ENCODE data around the gene YWHAG.
"Not testable (repeated sequence)": the region's sequence is repeated elsewhere in the genome, so short reads cannot be mapped to it uniquely, and the experiment has no call there.

Gene YWHAG

DNA sequence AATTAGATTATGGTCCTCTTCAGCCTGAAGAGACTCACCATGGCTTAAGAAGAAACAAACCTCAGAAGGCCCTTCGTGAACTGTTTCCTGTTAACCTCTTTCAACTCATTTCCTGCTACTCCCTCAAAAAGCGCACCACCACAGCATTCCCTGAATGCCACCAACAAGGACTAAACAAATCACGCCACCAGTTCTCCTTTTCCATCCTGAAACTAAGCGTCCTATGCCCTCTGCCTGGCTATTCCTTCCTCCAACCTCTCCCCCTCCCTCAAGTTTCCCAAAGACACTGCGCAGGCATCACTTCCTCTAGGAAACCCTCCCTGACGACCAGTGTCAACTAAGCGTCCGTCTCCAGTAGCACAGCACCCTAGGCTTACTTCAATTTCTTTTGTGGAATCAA lies 12.0 kb downstream of the YWHAG start:
- DNase-seq (ENCODE audit: low read depth): no peak

GRCh38 chr7:76346097-76346496 lies 12.7 kb downstream of the YWHAG start:
- DNase-seq (ENCODE audit: low read depth): no peak

GRCh38 chr7:76343931-76344321 lies 14.9 kb downstream of the YWHAG start:
- DNase-seq (ENCODE audit: low read depth): no peak

- no peak for DNase-seq (ENCODE audit: low read depth)
Observed at GRCh38 chr7:76343294-76343930, 15.4 kb downstream of the YWHAG start.

GRCh38 chr7:76342222-76342621 lies 16.6 kb downstream of the YWHAG start:
- DNase-seq (ENCODE audit: low read depth): no peak

DNA sequence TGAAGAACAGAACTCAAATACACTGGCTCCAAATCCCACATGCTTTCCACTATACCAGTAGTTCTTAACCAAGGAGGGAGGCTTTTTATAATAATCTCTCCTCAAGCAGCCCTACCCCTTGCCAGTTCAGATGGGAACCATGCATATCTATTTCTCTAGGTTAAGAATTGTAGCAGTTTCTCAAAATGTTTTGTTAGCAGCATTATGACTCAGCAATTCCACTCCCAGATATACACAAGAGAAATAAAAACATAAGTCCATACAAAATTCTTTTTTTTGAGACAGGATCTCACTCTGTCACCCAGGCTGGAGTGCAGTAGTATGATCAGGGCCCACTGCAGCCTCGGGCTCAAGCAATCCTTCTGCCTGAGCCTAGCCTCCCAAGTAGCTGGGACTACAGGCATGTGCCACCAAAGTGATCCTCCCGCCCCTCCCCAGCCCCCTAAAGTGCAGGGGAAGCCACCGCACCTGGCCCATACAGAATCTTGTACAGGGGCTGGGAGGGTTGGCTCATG lies 18.1 kb downstream of the YWHAG start:
- DNase-seq (ENCODE audit: low read depth): no peak

GRCh38 chr7:76338298-76339084 lies 20.3 kb downstream of the YWHAG start:
- no peak for DNase-seq (ENCODE audit: low read depth)

DNA sequence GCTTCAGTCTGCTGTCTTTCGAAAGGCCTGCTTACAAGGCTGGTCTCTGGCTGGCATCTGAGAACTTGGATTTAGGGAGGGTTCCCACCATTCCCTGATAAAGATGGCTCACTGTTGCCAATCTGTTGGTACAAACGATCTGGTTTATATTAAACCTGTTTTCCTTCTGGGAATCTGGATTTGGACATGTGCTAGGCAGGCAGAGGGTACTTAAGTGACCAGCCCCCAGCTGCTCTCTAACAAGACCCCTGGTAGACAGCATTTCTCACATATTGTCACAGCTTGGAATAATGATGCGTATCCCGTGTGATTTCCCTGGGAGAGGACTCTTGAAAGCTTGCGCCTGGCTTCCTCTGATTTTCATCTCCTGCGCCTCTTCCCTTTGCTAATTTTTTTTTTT lies 21.6 kb downstream of the YWHAG start:
- no peak for DNase-seq (ENCODE audit: low read depth)

DNA sequence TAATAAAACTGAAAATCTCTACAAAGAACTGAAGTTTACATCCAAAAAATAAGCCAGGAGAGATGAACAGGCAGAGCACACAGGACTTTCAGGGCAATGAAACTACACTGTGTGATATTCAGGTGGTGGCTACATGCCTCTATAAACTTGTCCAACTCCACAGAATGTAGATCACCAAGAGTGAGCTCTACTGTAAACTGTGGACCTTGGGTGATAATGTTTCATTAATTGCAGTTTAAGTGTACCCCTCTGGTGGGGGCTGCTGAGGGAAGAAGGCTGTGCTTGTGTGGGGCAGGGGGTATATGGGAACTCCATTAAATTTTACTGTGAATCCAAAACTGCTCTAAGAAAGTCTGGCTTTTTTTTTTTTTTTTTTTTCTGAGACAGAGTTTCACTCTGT lies 22.7 kb downstream of the YWHAG start:
- no peak for DNase-seq (ENCODE audit: low read depth)

GRCh38 chr7:76335417-76335816 lies 23.4 kb downstream of the YWHAG start:
- not testable (repeated sequence) for DNase-seq (ENCODE audit: low read depth)

DNA sequence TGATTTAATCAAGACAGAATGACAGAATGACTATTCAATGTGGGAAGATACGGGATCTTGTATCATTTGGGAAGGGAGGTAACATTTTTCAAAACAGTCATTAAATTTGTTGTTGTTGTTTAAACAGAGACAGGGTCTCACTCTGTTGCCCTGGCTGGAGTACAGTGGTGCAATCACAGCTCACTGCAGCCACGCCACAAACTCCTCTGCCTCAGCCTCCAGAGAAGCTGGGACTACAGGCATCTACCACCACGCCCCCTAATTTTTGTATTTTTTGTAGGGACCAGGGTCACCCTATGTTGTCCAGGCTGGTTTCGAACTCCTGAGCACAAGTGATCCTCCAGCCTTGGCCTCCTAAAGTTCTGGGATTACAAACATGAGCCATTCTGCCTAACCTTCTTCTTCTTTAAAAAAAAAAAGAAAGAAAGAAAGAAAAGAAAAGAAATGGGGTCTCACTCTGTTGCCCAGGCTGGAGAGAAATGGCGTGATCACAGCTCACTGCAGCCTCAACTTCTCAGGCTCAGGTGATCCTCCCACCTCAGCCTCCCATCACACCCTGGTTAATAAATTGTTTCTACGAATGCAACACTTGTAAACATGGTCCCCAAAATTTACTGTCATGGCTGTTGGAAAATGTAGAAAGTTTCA lies 24.3 kb downstream of the YWHAG start:
- no peak for DNase-seq (ENCODE audit: low read depth)

GRCh38 chr7:76333511-76334101 lies 25.2 kb downstream of the YWHAG start:
- DNase-seq (ENCODE audit: low read depth): no peak

GRCh38 chr7:76332078-76332477 lies 26.7 kb downstream of the YWHAG start:
- no peak for DNase-seq (ENCODE audit: low read depth)

GRCh38 chr7:76330673-76331072 lies 28.1 kb downstream of the YWHAG start:
- DNase-seq (ENCODE audit: low read depth): no peak

DNA sequence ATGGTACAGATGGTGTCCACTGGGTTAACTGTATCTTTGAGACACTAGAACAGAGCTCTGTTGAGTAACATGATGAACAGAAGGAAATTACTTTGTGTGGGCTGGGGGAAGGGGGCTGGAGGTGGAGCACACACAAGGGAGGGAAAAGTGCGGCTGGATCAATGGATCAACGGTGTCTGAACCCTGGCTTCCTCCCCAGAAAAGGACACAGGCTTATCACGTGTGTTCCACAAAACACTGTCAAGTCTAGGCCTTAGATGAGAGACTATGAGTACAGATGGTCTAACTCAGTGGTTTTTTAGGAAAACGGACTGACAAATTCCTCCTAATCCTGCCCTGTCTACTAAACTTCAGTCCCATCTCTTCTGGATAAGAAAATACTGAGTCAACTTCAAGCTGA lies 28.5 kb downstream of the YWHAG start:
- DNase-seq (ENCODE audit: low read depth): no peak

DNA sequence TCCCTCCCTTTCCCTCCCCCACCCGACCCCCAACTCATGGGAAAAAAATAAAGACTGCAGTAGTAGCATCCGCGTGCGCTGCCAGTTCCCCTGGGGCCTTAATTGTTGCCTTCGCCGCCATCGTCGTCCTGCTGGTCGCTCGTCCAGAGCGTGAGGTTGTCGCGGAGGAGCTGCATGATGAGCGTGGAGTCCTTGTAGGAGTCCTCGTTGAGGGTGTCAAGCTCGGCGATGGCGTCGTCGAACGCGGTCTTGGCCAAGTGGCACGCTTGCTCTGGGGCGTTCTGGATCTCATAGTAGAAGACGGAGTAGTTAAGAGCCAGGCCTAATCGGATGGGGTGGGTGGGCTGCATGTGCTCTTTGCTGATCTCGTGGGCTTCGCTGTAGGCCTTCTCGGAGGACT lies 29.3 kb downstream of the YWHAG start:
- DNase-seq (ENCODE audit: low read depth): no peak

DNA sequence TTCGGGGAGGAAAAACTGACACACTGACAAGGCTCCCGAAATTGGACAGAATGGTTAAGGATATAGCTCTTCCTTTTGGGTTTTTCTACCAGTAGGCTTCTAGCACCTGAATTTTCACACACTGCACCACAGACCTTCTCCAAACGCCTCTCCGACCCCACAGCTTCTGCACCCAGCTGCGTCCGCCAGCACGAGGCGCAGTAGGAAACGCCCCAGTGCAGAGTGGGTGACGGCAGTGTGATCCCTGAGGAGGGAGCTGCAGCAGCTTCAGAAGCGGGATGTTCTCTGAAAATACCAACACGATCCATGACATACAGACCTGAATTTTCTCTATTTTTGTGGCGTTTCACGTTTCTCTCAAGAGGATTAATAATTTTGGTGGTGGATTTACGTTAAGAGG lies 30.4 kb downstream of the YWHAG start:
- no peak for DNase-seq (ENCODE audit: low read depth)

- no peak for DNase-seq (ENCODE audit: low read depth)
Observed at GRCh38 chr7:76327610-76328009, 31.2 kb downstream of the YWHAG start.

DNA sequence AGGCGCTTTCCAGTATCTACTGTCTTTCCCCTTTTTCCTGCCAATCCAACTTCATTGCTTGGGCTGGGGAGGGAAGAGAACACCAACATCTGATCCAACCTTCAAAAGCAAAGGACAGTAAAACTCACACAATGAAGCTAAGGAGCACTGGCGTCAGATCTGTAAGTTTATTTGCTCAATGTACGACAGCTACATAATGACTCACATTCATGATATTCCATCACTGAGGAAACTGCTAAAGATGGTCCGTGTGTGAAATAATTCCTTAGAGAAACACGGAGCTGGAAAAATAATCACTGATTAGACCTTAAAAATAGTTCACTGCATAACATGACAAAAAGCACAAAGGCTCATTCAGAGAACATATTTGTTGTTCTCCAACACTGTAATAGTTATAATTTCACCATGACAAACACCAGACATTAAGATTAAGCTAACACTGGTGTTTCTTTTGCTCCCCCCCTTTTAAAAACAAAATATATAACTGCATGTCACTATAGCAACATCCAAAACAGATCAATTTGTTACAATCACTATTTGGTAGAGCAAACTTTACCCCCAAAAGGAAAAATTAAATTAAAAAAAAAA lies 32.1 kb downstream of the YWHAG start:
- no peak for DNase-seq (ENCODE audit: low read depth)

GRCh38 chr7:76325811-76326210 lies 33.0 kb downstream of the YWHAG start:
- DNase-seq (ENCODE audit: low read depth): no peak

- no peak for DNase-seq (ENCODE audit: low read depth)
Observed at GRCh38 chr7:76325092-76325491, 33.7 kb downstream of the YWHAG start.
